Measurements from ENCODE around the gene RBM47.
"Not testable (repeated sequence)": the region's sequence is repeated elsewhere in the genome, so short reads cannot be mapped to it uniquely, and the experiment has no call there.

The RBM47 gene

DNA sequence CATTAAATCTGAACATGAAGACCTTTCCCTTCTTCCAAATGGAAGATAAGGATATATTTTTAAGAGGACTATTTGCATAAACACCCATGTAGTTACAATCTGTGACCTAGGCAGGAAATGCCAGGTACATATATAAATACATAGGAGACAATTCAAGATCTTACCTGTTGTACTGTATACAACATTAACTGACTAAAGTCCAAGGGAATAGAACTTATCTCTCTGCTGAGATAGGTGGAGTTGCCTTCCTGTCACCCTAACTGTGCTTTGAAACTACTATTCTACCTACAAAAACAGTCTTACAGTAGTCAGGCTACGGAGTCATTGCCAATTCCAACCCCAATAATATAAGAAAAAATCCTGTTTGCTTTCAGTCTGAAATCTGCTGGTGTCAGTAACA lies 188.2 kb downstream of the RBM47 start:
- no peak for DNase-seq (ENCODE audit: low read depth)

DNA sequence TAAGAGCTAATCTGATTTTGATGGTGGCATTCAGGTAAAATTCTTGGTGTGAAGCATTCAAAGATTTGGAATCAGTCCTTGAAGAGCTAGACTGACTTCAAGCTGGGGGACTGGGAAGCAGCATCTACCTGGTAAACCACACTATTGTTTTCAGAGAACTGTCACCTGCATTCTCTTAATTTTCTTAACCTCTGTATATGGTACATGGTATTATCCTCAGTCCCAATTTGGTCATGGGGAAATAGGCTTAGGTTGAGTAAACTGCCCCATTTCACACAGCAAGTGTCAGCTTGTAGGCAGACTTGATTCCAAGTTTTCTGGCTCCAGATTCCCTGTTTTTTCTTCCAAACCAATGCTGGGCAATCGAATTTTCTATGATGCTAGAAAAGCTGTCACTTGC lies 190.1 kb downstream of the RBM47 start:
- no peak for DNase-seq (ENCODE audit: low read depth)

DNA sequence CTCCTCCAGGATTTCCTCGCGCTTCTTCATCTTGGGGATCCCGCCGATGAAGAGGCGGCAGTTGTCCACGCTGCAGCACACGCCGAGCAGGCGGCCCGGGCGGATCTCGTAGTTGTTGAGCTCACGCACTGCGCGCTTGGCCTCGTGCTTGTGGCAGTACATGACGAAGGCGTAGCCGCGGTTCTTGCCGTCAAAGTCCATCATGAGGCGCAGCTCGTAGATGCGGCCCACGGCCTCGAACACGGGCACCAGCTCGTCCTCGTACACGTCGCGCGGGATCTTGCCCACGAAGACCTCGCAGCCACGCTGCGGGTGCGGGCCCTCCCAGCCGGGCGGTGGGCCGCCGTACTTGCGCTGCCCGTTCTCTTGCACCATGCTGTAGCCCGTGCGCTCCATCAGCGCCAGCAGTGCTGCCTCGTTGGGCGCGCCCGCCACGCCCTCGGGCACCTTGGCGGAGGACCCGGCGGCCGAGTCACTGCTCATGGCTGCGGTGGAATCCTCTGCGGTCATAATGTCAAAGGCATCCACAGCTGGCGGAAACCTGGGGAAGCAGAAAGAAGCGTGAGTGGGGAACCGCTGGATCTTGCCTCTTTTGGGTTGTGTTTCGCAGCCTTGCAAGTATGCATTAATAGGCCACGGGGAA lies 191.2 kb downstream of the RBM47 start:
- DNase-seq (ENCODE audit: low read depth) = no peak

DNA sequence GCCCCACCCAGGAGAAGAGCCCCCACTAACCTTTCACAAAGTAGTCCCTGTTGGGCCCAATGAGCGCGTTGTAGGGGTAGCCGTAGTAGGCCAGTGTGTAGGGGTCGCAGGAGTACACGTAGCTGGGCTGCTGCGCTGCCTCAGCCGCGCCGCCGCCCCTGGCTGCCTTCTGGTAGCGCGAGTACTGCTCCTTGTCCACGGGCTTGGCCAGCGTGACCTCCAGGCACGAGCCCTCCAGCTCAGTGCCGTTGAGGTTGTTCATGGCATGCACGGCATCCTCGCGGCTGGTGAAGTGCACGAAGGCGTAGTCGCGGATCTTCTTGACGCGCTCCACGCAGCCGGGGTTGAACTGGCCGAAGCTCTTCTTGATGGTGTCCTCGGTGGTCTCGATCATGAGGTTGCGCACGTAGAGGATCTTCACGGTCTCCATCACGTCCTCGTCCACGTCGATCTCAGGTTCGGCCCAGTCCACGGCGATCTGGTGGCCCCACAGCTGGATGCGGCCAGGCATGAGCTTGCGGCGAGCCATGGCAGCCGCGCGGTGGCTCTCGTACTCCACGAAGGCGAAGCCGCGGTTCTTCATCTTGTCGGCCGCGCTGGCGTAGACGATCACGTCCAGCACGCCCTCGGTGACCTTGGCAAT lies 191.8 kb downstream of the RBM47 start:
- DNase-seq (ENCODE audit: low read depth) = no peak

DNA sequence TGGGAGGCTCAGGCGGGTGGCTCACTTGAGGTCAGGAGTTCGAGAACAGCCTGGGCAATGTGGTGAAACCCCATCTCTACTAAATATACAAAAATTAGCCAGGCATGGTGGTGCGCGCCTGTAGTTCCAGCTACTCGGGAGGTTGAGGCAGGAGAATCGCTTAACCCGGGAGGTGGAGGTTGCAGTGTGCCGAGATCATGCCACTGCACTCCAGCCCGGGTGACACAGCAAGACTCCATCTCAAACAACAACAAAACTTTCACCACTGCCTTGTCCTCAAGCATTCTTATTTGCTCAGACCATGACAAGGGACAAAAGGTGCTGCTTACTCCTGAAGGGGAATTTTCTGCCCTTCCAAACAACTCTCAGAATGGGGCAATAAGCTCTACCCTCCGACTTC lies 194.4 kb downstream of the RBM47 start:
- DNase-seq (ENCODE audit: low read depth) = not testable (repeated sequence)

DNA sequence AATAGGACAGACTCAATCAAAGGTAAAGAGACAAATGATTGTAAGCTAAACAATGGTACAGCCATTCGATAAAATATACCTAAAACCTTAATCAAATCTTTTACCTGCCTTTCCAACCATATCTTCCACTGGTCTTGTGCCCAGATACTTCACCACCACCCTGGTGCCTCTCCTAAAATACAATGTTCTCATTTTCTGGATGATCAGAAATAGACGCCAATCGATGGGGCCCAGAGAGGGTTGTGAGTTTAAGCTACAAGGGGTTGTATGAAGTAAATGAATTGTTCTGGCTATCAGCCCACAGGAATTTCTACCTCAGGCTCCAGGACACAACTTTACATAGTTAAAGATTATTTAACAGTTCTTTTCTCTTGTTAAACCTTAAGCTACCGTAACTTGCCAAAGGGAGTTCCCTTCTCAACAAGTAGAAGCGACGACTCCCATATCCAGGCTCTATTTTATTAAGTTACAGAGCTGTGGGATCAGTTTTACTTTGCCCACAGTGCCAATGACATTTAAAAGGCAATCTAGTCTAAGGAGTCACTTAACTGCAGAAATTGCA lies 195.5 kb downstream of the RBM47 start:
- DNase-seq (ENCODE audit: low read depth) = no peak

DNA sequence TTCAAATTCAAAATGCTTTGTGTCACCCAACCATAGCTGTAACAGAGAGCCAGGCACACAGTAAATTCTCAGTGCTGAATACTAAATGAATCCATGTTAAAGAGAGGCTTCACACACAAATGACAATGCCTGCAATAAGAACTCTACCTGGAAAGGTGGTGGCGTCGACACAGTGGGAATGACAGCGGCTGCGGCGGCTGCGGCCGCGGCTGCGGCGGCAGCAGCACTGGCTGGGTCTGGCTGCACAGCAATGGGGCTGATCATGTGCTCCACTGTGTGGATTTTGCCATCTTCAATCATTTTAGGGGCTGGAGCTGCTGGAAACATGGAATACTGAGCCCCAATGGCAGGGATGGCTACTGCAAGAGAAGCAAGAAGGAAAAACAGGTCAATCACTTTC lies 197.2 kb downstream of the RBM47 start:
- DNase-seq (ENCODE audit: low read depth) = no peak

DNA sequence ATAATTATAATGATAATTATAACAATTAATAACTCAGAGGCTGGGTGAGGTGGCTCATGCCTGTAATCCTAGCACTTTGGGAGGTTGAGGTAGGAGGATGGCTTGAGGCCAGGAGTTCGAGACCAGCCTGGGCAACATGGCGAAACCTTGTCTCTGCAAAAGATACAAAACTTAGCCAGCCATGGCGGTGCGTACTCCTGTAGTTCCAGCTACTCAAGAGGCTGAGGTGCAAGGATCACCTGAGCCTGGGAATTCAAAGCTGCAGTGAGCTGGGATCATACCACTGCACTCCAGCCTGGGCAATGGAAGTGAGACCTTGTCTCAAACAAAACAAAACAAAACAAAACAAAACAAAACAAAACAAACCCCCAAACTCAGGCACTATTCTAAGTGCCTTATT lies 201.8 kb downstream of the RBM47 start:
- not testable (repeated sequence) for DNase-seq (ENCODE audit: low read depth)

DNA sequence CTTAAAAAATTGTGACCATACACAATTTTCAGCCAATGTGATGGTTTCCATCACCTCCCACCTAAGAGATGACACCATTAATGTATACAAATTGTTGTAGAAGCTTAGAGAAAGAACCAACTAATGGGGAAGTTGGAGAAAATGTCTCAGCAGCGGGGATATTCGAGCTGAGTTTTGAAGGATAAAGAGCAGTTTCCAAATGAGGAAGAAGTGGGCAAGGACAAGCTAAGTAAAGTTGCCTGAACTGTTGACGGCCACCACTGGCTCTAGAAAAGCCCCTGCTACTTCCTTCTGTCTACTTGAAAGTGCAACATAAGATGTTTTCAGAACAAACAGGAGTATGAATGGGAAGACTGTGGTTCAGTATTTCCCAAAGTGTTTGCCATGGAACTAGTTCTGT lies 202.5 kb downstream of the RBM47 start:
- DNase-seq (ENCODE audit: low read depth) = no peak

DNA sequence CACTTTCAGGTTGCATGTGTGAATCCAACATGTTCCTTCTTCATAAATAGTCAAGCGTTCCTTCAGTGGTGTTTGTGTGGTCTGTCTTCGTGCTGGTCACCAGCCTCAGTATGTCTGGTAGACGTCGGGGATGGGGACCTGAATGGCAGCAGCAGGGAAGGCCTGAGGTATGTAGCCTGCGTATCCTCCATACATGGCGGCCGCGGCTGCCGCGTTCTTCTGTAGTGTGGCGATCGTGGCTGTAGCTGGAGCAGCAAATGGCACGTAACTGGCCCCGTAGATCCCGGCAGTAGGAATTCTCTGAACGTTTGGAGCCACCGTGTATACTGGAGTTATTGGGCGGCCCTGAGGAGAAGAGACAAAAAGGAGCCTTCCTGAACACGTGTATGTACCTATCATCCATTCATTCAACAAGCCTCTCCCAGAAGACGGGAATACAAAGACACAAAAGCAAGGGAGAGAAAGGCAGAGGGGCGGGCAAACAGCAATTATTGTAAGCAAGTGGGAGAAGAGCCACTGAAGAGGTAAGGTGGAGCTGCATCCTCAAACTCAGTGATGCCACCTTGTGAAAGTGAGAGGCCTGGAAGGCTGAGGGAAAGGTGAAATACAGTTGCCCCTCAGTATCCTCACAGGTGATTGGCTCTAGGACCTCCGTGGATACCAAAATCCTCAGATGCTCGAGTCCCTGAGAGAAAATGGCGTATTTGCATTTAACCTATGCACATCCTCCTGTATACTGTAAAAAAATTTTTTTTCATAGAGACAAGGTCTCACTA lies 203.7 kb downstream of the RBM47 start:
- no peak for DNase-seq (ENCODE audit: low read depth)

DNA sequence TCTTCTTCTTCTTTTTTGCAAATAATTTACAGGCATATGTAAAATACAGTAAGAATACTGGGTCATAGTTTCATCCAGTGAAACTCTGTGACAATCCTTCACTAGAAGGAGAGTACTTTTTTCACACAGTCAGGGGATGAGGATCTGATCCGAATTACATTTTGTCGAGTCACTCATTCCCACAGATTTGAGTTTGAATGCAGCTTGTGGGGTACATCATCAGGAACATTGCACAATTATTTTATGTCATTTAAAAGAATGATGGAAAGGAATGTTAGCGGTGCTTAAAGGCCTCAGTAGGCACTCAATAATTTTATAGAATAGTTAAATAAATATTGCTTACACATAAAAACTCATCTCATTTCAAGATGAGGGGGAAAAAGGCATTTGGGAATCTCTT lies 205.9 kb downstream of the RBM47 start:
- no peak for DNase-seq (ENCODE audit: low read depth)

DNA sequence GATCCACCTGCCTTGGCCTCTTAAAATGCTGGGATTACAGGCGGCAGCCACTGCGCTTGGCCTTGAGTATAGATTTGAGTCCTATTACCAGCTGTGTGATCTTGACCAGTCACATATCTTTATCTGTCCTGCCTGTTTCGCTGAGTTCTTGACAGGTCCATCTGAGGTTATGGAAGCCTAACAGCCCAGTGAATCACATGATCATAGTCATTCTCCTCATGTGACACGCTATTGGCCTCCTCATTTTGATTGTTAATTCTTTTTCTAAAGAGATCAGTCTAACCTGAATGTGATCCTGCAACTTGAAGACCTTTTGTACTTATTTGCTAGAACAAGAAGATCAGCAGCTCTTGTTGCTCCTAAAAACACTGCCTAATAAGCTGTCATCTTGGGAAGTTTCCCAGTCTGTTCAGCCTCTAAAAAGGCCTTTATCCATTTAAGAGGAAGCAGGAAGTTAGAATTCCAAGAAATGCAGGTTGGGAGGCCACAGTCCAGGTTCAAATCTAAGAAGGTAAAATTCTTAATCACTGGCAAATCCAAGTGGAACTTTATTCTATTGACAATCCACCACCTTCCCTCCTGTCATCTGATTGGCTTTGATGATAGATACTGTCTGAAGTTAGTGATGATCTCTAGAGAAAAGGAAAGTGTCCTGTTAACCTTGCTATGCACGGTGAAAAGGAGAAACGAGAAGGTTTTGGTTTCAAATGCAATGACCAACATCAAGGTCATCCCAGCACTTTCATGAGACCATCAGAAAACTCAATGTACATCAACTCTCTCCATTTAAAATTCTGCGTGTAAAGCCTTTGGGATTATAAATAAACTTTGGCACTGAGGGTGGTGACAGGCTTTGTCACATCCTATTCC lies 207.6 kb downstream of the RBM47 start:
- DNase-seq (ENCODE audit: low read depth) = no peak

DNA sequence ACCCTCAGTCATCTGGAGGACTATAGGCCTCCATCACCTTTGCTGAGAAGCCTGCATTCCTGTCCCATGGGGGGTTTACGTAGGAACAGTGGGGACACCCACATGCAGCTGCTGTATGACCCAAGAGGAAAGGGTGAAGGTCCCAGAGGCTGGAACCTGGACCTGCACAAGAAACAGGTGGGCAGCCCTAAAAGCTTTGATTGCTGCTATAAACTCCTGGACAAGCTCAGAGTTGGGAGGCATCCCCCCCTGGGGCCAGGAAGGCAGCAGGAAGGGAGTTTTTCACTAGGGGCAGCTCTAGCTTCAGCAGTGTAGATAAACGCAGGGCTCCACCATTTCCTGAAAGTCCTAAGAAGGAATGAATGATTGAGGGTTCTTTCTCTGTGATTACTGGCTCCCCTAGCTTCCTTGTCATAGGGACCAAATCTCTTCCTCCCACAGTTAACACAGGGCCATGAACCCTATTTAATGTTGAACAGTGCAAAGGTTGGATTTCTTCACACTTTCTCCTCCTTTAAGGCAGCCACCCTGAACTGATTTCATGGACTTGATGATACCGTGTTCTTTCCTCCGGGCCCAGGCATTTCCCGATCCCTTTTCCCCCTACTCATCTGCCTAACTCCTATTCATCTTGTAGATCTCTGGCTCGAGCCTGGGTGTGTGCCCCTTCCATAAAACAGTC lies 210.3 kb downstream of the RBM47 start:
- DNase-seq (ENCODE audit: low read depth) = no peak

DNA sequence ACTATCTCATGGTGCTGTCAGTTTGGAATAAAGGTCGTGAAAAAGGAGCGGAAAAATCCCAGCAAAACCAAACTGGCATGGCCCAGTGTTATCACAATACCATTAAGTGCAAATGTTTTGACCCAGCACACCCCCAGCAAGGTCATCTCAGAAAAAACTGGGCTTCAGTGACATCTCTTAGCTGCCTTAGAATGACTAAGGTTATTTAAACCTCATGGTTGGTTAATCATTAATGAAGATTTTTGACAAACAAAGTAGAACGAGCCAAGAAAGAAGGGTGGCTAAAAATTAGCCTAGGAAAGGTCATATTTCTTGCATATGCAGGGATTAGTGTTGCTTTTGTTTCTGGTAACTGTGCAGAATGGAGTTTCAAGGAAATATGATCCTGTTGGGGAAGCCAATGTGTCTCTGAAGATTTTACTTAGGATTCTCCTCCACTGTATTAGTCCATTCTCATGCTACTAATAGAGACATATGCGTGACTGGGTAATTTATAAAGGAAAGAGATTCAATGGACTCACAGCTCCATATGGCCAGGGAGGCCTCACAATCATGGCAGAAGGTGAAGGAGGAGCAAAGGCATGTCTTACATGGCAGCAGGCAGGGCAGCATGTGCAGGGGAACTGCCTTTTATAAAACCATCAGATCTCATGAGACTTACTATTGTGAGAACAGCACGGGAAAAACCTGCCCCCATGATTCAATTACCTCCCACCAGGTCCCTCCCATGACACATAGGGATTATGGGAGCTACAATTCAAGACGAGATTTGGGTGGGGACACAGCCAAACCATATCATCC lies 211.0 kb downstream of the RBM47 start:
- DNase-seq (ENCODE audit: low read depth) = no peak

DNA sequence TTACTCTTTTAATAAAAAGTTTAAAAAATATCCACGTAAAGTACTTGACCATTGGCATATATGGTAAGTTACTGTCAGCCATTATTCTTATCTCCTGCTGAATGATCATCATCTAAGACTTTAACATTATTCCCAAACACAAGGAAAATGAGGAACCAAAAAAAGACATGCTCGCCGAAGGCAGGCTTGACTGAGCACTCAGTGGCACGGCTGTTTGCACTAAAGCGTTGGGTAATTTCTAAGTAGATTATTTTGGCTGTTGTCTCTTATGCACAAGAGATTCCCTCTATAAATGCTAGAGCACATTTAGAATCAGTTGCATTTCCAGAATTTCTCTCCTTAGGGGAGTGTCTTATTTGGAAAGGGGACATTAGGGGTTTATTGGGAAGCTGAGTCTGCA lies 211.7 kb downstream of the RBM47 start:
- DNase-seq (ENCODE audit: low read depth) = no peak

DNA sequence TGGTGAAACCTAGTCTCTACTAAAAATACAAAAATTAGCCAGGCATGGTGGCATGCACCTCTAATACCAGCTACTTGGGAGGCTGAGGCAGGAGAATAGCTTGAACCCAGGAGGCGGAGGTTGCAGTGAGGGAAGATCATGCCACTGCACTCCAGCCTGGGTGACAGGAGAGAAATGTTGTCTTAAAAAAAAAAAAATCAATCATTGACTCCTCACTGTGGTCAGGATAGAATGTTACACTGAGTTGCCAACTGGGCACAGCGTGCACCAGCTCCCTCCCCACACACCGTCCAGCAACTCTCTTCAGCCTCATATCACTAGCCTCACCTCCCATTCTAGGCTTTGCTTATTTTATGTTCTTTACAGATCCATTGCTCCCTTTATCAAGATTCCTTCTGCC lies 215.0 kb downstream of the RBM47 start:
- DNase-seq (ENCODE audit: low read depth) = no peak

DNA sequence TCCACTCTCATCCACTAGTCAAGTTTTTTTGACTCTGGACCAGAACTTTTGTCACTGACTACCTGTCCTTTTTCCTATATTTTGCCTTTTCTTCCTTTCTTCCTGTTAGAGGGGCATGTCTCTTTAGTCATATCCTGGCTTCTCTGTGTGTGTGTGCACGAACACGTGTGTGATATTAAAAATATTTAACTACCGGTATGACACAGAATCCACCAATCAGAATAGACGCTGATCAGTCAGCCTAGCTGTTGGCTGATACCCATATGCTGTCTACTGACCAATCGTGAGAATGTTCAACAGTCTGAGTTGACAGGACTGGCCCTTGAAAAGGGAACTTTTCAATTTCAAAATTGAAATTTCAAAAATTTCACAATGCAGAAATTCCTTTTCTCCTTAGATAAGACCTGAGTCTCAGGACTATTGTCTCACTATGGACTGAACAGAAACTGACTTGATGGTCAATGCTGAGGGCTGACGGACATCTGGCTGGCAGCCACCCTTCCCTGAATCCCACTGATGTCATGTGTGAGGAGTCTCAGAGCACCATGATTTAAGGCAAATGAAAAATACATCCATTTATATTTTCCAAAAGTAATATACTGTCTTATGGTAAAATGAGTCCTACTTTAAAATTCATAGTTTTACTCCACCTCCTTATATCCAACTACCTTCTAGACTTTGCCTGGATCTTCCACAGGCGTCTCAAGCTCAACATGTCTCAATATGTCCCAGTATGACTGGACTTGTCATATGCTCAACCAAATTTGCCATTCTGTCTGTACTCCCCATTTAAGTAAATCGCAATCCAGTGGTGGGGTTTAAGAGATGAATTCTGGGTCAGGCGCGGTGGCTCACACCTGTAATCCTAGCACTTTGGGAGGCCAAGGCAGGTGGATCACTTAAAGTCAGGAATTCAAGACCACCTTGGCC lies 216.5 kb downstream of the RBM47 start:
- no peak for DNase-seq (ENCODE audit: low read depth)

DNA sequence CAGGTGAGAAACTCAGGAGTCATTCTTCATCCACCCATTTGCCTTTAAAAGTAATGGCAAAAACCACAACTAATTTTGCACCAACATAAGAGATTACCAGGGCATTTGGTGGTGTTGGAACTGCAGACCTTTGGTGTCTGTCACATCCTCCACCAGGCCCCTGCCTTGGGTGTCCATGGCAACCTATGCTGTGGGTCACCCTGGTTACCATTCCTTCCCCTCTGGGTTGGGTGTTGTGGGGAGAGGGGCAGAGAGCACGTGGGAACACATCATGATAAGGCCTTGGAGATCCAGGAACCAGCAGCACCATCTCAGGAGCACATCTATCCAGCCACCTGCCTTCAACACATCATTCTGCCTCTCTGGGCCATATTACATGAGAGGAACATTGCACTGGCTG lies 217.3 kb downstream of the RBM47 start:
- DNase-seq (ENCODE audit: low read depth) = no peak

DNA sequence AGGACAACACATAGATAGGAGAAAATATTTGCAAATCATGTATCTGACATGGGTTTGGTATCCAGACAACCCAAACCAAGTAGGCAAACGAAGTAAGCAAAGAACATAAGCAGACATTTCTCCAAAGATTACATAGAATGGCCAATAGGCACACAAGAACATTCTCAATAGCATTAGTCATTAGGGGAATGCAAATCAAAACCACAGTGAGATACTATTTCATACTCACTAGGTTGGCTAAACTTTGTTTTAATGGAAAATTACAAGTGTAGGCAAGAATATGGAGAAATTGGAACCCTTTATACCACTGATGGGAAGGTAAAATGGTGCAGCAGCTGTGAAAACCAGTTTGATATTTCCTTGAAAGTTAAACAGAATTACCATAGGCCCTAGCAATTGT lies 219.8 kb downstream of the RBM47 start:
- no peak for DNase-seq (ENCODE audit: low read depth)

DNA sequence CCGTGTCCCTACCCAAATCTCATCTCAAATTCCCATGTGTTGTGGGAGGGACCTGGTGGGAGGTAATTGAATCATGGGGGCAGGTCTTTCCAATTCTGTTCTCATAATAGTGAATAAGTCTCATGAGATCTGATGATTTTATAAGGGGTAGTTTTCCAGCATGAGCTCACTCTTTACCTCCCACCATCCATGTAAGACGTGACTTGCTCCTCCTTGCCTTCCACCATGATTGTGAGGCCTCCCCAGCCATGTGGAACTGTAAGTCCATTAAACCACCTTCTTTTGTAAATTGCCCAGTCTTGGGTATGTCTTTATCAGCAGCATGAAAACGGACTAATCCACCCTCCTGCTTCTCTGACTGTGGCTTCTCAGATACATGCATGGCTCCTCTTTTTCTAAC lies 222.2 kb downstream of the RBM47 start:
- not testable (repeated sequence) for DNase-seq (ENCODE audit: low read depth)
